Nucleus accumbens (tissue), 56 donors: Measurements from ENCODE around the gene COL19A1.
"Not testable (repeated sequence)": the region's sequence is repeated elsewhere in the genome, so short reads cannot be mapped to it uniquely, and the experiment has no call there.

Experiments used
- DNase-seq, 56 donors: peaks; one replicate each; lab custom pipeline; 2025; lab: John Stamatoyannopoulos, UW

The COL19A1 gene

GRCh38 chr6:69953491-69953890 is 87.1 kb downstream of the COL19A1 start:
- DNase-seq, result no peak

GRCh38 chr6:69954733-69955132 is 88.4 kb downstream of the COL19A1 start:
- DNase-seq, result no peak

GRCh38 chr6:69957985-69958559 is 91.7 kb downstream of the COL19A1 start:
- DNase-seq, result no peak

- no peak for DNase-seq
Observed at GRCh38 chr6:69958978-69959377, 92.6 kb downstream of the COL19A1 start.

GRCh38 chr6:69965974-69966373 is 99.6 kb downstream of the COL19A1 start:
- DNase-seq, result not testable (repeated sequence)

- DNase-seq, result no peak
Observed at GRCh38 chr6:69973138-69973537, 106.8 kb downstream of the COL19A1 start.

- no peak for DNase-seq
Observed at GRCh38 chr6:69973763-69974162, 107.4 kb downstream of the COL19A1 start.

GRCh38 chr6:69974193-69974592 is 107.8 kb downstream of the COL19A1 start:
- no peak for DNase-seq

- DNase-seq, result no peak
Observed at GRCh38 chr6:69976591-69977090, 110.3 kb downstream of the COL19A1 start.

GRCh38 chr6:69980624-69981023 is 114.3 kb downstream of the COL19A1 start:
- no peak for DNase-seq

- DNase-seq, result no peak
Observed at GRCh38 chr6:69984506-69984905, 118.2 kb downstream of the COL19A1 start.

GRCh38 chr6:69985180-69985579 is 118.8 kb downstream of the COL19A1 start:
- DNase-seq, result no peak

- no peak for DNase-seq
Observed at GRCh38 chr6:69987550-69987949, 121.2 kb downstream of the COL19A1 start.

- DNase-seq, result no peak
Observed at GRCh38 chr6:69988458-69989126, 122.2 kb downstream of the COL19A1 start.

GRCh38 chr6:69994251-69994650 is 127.9 kb downstream of the COL19A1 start:
- peak in 3 of 56 donors; percentile 2 to 48 (median 5) for DNase-seq

- DNase-seq, result no peak
Observed at GRCh38 chr6:70008189-70008588, 141.8 kb downstream of the COL19A1 start.

- DNase-seq, result not testable (repeated sequence)
Observed at GRCh38 chr6:70010339-70010738, 144.0 kb downstream of the COL19A1 start.

GRCh38 chr6:70023201-70023600 is 156.8 kb downstream of the COL19A1 start:
- DNase-seq, result not testable (repeated sequence)

- DNase-seq, result no peak
Observed at GRCh38 chr6:70028246-70028645, 161.9 kb downstream of the COL19A1 start.

GRCh38 chr6:70028926-70029325 is 162.6 kb downstream of the COL19A1 start:
- DNase-seq, result no peak

- no peak for DNase-seq
Observed at GRCh38 chr6:70033781-70034180, 167.4 kb downstream of the COL19A1 start.

- no peak for DNase-seq
Observed at GRCh38 chr6:70037445-70037844, 171.1 kb downstream of the COL19A1 start.
